Measurements from ENCODE around the gene ZNF621. TPM values are rescaled to one million over a fixed set of nuclear protein-coding genes. Genes with fewer than 3 reads are reported as not detected.
A peak's percentile ranks its signal among the peaks of the same experiment; 100 is the strongest.

ZNF621 gene
- total and polyA plus RNA-seq, 2 experiments from 2014 or later = 5.9 to 14.7 TPM

DNA sequence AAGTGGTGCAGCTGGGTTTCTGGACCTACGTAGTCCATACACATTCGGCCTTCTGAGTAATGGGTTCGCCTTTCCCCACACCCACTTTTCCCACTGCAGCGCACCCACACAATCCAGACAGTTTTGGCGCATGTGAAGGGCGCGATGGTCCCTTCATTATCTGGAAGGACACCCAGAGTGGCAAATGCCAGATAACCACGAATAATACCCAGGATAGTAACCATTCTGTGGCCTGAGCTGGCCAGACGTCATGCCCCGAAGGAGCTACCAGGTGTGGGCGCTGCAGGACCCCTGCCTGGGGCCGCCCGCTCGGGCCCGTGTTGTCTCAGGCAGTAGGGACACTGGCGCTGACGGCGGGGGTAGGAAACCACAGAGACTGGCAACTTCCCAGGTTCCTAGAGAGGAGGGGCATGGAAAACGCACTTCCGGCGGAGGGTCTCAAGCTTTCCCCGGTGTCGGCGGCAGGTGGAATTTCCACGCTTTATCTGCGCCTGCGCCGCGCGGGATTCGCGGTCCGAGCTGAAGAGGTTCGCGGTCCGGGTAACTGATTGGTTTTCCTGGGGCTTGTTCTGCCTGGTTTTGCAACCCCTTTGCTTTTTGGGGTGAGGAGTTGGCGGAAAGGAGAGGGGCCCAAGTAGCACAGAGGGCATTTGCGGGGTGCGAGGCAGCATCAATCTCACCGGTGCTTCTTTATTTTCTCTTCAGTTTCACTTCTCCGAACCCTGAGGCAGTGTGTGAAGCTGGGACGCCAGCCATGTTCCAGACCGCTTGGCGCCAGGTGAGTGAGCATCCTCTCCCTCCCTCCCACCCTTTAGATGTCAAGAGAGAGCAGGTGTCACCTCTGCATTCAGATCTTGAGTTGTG is 18.9 kb upstream of the ZNF621 start, which contains the start of gene ZNF620:
Gene ZNF620 (plus strand): TSS at position 441 of the 864 bp plus-strand sequence. CDS start 314 bp downstream, at position 755.
- Histone ChIP-seq H3K27ac (peak within 1 kb of the TSS; percentile 91), H3K36me3 (replicated peaks; ENCODE audit: insufficient read depth, low read depth) (no peaks in the 10 kb centered on the region), H2AFZ (peak within 1 kb of the TSS; percentile 94), H3K4me1 (ENCODE audit: insufficient read depth) (no peaks in the 10 kb centered on the region), H3K79me2 (peaks cover 20% of the 10 kb centered on the region), H3K4me3 (peak within 1 kb of the TSS; percentile 53), H3K4me2 (peak within 1 kb of the TSS; percentile 85), H3K9me2 (replicated peaks; ENCODE audit: insufficient read depth) (no peaks in the 10 kb centered on the region), H3K9me3 (ENCODE audit: low read depth) (no peaks in the 10 kb centered on the region), H4K20me1 (ENCODE audit: insufficient read depth, poor library complexity, severe bottlenecking) (no peaks in the 10 kb centered on the region), H3K27me3 (no peaks in the 10 kb centered on the region)
- peak; percentile 92 for DNase-seq (ENCODE audit: low spot score)
- WGBS (ENCODE audit: low lambda C conversion rate, missing lambda C conversion rate) = 10% methylated on average over 44 of the region's 44 CpGs
- TF ChIP-seq, protein P1, sequence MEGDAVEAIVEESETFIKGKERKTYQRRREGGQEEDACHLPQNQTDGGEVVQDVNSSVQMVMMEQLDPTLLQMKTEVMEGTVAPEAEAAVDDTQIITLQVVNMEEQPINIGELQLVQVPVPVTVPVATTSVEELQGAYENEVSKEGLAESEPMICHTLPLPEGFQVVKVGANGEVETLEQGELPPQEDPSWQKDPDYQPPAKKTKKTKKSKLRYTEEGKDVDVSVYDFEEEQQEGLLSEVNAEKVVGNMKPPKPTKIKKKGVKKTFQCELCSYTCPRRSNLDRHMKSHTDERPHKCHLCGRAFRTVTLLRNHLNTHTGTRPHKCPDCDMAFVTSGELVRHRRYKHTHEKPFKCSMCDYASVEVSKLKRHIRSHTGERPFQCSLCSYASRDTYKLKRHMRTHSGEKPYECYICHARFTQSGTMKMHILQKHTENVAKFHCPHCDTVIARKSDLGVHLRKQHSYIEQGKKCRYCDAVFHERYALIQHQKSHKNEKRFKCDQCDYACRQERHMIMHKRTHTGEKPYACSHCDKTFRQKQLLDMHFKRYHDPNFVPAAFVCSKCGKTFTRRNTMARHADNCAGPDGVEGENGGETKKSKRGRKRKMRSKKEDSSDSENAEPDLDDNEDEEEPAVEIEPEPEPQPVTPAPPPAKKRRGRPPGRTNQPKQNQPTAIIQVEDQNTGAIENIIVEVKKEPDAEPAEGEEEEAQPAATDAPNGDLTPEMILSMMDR (IDR thresholded peaks at IDR 0.05; ENCODE audit: poor library complexity) = peak; percentile 49
- no peak for TF ChIP-seq EZH2 (IDR thresholded peaks at IDR 0.05; ENCODE audit: borderline replicate concordance)
- TF ChIP-seq EZH2phosphoT487 (IDR thresholded peaks at IDR 0.05; ENCODE audit: low read depth, severe bottlenecking, unreplicated experiment) = no peak

DNA sequence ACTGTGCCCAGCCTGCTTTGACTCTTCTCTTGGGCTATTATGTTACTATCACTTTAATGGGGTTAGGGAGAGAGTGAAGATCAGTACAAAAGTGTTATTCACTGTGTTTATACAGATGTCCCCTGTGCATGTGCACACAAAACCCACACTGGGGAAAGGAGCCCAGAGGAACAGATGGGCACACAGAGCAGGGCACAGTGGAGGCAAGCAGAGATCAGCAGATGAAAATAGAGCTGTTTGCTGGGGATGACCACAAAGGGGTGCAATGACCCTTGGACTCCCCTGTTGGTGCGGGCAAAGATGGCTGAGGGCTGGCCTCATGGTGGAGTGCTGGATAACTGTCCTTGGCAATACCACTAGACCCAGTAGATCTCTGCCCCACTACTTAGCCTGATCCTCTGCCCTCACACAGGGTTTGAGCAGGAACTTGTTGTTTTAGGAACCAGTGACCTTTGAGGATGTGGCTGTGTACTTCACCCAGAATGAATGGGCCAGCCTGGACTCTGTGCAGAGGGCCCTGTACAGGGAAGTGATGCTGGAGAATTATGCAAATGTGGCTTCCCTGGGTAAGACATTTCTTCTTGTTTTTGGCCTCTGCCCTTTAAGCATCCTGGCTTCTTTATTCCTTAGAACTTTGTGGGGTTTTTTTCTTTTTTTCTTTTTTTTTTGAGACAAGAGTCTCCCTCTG is 13.6 kb upstream of the ZNF621 start:
- Histone ChIP-seq H3K79me2 (peaks cover 20% of the 10 kb centered on the region), H3K9me2 (replicated peaks; ENCODE audit: insufficient read depth) (no peaks in the 10 kb centered on the region), H2AFZ (no peak overlapping the region), H3K4me1 (ENCODE audit: insufficient read depth) (no peaks in the 10 kb centered on the region), H4K20me1 (ENCODE audit: insufficient read depth, poor library complexity, severe bottlenecking) (no peaks in the 10 kb centered on the region), H3K4me3 (no peak overlapping the region), H3K27ac (no peak overlapping the region), H3K4me2 (no peak overlapping the region), H3K36me3 (replicated peaks; ENCODE audit: insufficient read depth, low read depth) (no peaks in the 10 kb centered on the region), H3K9me3 (ENCODE audit: low read depth) (no peaks in the 10 kb centered on the region), H3K27me3 (no peaks in the 10 kb centered on the region)
- DNase-seq (ENCODE audit: low spot score) = no peak
- 100% methylated on average over 1 of the region's 1 CpG for WGBS (ENCODE audit: low lambda C conversion rate, missing lambda C conversion rate)
- TF ChIP-seq EZH2 (IDR thresholded peaks at IDR 0.05; ENCODE audit: borderline replicate concordance) = no peak
- TF ChIP-seq EZH2phosphoT487 (IDR thresholded peaks at IDR 0.05; ENCODE audit: low read depth, severe bottlenecking, unreplicated experiment) = no peak
- TF ChIP-seq, protein P1 (IDR thresholded peaks at IDR 0.05; ENCODE audit: poor library complexity) = no peak

DNA sequence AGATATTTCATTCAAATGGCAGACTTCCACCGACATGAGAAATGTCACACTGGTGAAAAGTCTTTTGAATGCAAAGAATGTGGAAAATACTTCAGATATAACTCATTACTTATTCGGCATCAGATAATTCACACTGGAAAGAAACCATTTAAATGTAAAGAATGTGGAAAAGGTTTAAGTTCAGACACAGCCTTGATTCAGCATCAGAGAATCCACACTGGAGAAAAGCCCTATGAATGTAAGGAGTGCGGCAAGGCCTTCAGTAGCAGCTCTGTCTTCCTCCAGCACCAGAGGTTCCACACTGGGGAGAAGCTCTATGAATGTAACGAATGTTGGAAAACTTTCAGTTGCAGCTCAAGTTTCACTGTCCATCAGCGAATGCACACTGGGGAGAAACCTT is 8.6 kb upstream of the ZNF621 start:
- Histone ChIP-seq H3K4me1 (ENCODE audit: insufficient read depth) (no peaks in the 10 kb centered on the region), H3K4me3 (no peak overlapping the region), H3K27ac (no peak overlapping the region), H2AFZ (no peak overlapping the region), H4K20me1 (ENCODE audit: insufficient read depth, poor library complexity, severe bottlenecking) (no peaks in the 10 kb centered on the region), H3K4me2 (no peak overlapping the region), H3K79me2 (no peaks in the 10 kb centered on the region), H3K9me2 (replicated peaks; ENCODE audit: insufficient read depth) (no peaks in the 10 kb centered on the region), H3K27me3 (no peaks in the 10 kb centered on the region), H3K36me3 (replicated peaks; ENCODE audit: insufficient read depth, low read depth) (no peaks in the 10 kb centered on the region), H3K9me3 (ENCODE audit: low read depth) (no peaks in the 10 kb centered on the region)
- WGBS (ENCODE audit: low lambda C conversion rate, missing lambda C conversion rate) = 90% methylated on average over 5 of the region's 5 CpGs
- TF ChIP-seq EZH2 (IDR thresholded peaks at IDR 0.05; ENCODE audit: borderline replicate concordance) = no peak
- TF ChIP-seq, protein P1 (IDR thresholded peaks at IDR 0.05; ENCODE audit: poor library complexity) = no peak
- no peak for TF ChIP-seq EZH2phosphoT487 (IDR thresholded peaks at IDR 0.05; ENCODE audit: low read depth, severe bottlenecking, unreplicated experiment)
- DNase-seq (ENCODE audit: low spot score) = no peak

Measured in hepatocyte (in vitro differentiated cells).